ENCODE measurements around the gene ZNF318.
A peak's percentile ranks its signal among the peaks of the same experiment; 100 is the strongest.
"Not testable (repeated sequence)": the region's sequence is repeated elsewhere in the genome, so short reads cannot be mapped to it uniquely, and the experiment has no call there.

The ZNF318 gene

DNA sequence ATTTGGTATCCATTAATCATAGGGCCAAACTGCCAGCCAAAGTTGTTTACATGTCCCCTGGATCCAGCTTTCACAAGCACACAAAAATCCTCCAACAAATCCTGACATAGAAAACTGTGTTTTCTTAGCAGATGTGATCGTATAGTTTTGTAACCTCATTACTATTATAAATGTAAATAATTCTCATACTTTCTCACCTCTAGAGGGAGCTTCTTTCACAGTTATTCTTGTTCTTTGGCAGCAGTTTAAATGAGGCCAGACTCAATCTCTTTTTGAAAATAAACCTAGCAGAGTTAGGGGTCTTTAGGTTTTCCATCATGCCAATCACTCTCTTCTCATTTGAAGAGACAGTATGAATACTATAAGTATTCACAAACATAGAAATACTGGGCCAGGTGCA, 17.0 kb upstream of the ZNF318 start:
- DNase-seq: no peak

DNA sequence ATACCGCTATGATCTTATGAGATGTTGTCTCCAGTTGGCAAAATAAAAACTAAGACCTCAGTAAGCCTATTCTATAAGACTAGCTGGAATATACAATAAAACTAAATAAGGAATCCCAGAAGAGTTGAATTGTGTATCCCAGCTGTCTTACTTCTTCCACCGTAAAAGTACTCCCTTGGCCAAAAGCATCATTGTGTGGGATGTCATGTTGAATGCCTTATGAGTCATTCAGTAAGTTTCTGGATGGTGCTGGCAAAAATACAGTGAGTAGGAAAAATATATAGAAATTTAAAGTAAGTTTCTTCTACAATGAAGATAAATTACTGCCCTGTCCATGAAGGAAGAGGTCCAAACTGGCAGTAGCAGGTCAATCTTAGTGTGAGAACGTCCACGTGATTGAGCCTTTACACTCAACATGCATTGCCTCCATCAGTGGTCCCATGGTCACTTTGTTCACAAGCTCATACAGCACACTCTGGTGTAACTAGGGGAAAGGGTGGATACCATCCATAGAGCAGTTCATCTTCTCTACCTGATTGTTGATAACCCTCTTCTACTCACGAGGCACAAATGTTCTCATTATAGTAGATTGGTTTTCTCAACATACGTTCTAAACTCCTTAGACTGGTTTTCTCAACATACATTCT, 13.7 kb upstream of the ZNF318 start:
- DNase-seq: no peak

DNA sequence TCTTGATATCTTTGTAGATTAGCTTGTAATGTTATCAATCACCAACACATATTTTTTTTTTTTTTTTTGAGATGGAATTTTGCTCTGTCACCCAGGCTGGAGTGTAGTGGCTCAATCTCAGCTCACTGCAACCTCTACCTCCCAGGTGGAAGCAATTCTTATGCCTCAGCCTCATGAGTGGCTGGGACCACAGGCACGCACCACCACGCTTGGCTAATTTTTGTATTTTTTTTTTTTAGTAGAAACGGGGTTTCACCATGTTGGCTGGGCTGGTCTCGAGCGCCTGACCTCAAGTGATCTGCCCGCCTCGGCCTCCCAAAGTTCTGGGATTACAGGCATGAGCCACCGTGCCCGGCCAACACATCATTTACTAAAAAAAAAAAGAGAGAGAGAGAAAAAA, 11.4 kb upstream of the ZNF318 start:
- not testable (repeated sequence) for DNase-seq

GRCh38 chr6:43378631-43379030, 9.2 kb upstream of the ZNF318 start:
- DNase-seq: no peak

GRCh38 chr6:43377710-43378229, 8.3 kb upstream of the ZNF318 start:
- no peak for DNase-seq

GRCh38 chr6:43376551-43376981, 7.1 kb upstream of the ZNF318 start:
- no peak for DNase-seq

DNA sequence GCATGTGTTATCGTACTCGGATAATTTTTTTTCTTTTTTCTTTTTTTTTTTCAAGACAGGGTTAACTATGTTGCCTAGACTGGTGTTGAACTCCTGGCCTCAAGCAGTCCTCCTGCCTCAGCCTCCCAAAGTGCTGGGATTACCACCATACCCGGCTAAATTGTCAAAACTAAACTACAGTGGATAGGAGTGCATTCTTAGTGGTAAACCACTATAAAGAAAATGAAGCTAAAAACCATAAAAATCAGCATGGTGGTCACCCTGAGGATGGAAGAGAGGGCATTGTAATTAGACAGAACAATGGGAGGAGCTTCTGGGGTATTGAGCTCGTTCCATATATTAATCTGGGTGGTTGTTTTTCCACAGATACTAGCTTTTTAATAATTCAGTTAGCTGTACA, 6.2 kb upstream of the ZNF318 start:
- DNase-seq: no peak

- no peak for DNase-seq
Measured at GRCh38 chr6:43373252-43373875, 3.9 kb upstream of the ZNF318 start.

DNA sequence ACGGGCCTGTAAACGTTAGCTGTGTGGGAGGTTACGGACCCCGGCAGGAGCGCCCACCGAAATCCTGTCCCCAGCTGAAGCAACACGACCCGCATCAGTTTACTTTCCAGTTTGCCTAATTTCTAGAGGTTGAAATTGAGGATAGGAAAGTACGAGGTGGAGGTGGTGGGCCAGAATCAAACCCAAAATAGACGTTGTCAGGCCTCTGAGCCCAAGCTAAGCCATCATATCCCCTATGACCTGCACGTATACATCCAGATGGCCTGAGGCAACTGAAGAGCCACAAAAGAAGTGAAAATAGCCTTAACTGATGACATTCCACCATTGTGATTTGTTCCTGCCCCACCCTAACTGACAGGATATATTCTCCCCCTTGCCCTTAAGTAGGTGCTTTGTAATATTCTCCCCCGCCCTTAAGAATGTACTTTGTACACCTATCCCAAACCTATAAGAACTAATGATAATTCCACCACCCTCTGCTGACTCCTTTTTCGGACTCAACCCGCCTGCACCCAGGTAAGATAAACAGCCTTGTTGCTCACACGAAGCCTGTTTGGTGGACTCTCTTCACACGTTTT, 645 bp upstream of the ZNF318 start:
- DNase-seq: not testable (repeated sequence)

DNA sequence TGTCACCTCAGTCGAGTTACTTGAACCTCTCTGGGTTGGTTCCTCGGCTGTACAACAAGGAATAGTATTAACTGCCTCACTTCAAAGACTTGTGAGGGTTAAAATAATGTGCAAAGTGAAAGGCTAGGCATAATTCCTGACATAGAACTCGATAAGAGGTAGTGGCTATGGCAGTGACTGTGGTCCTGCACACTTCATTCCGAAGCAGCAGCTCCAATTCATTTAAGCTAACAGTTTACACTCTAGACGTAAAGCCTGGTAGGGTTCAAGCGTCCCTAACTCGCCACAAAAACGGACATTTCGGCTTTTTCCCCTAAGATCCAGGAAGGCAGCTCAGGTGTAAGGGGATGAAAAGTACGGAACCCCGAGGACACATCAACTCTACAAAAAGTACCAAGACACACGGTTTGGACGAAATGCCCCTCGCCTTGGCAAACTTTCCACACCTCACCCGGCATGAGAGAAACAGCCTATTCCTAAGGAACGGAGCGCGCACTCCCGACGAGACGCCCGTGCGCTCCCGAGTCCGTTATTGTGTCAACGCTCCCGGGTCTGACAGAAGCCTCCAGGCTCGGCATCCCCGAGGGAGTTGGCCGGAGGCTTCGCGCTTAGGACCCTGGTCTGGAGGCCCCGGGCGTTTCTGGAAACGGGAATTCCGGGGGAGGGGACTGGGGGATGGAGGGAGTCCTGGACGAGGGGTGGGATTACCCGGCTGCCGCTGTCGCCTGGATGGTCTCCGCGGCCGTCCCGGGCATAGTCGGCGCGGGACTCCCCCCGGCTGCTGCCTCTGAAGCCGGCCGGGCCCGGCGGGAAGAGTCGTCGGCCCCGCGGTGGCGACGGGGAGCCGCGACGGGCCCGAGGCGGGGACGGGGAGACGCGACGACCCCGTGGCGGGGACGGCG, 937 bp downstream of the ZNF318 start:
- peak; percentile 69 for DNase-seq

GRCh38 chr6:43367245-43367984, 2.0 kb downstream of the ZNF318 start:
- DNase-seq: no peak

DNA sequence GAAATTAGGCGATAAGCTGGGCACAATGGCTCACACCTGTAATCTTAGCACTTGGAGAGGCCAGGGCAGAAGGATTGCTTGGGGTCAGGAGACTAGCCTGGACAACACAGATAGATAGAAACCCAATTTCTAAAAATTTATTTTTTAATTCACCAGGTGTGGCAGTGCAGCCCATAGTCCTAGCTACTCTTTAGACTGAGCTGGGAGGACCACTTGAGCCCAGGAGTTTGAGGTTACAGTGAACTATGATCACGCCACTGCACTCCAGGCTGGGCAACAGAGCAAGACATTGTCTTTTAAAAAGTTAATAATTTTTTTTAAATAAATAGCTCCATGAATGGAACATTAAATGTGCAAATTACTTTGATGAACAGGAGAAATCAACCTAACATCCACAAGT, 8.2 kb downstream of the ZNF318 start:
- DNase-seq: no peak

DNA sequence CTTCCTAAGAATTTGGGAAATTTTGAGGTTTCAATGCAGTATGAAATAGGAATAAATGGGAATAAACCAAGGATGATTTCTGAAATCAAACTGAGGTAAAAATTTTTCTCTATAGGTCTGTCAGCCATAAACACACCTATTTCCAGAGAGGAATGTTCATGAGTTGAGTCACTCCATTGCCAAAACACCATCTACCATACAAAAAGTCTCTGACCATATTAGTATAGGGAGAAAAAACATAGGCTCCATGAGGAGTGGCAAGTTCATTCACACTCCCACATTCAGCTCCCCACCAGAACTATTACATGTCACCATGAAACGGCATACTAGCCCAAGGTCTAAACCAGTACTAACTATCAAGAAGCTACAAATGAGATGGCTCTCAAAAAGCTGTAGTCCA, 9.6 kb downstream of the ZNF318 start:
- no peak for DNase-seq

DNA sequence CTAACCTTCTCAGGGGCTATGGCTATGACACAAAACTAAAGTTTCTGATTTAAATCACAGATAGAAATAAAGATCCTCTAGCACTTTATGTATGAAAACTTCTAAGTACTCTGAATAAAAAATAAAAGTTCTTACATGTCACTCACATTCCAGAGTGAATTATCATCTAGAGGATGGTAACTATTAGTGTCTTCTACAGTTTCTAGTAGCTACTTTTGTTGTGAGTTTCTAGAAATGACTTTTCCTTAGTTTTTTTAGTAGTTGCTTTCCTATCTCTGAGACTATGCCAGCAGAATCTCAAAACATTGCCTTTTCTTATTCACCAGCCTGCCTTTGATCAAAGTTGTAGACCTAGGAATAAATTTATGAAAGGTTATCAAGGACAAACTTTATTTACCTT, 10.1 kb downstream of the ZNF318 start:
- no peak for DNase-seq

GRCh38 chr6:43355862-43356590, 13.4 kb downstream of the ZNF318 start:
- no peak for DNase-seq

- not testable (repeated sequence) for DNase-seq
Measured at GRCh38 chr6:43351951-43352350, 17.5 kb downstream of the ZNF318 start.

DNA sequence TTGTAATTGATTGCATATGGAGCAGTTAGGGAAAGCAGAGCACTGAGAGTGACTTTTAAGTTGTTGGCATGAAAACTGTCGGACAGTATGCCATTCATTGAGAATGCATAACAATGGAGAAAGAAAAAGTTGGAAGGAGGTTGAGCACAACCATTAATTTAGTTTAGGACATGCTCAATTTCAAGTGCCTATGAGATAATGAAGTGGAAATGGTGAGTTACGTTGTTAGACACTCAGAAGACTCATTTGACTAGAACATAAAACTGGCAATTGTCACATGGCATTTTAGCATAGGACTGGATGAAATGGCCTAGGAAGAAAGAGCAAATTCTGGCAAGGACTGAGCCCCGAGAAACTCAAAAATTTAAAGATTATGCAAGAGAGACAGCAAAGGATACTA, 22.0 kb downstream of the ZNF318 start:
- DNase-seq: no peak

DNA sequence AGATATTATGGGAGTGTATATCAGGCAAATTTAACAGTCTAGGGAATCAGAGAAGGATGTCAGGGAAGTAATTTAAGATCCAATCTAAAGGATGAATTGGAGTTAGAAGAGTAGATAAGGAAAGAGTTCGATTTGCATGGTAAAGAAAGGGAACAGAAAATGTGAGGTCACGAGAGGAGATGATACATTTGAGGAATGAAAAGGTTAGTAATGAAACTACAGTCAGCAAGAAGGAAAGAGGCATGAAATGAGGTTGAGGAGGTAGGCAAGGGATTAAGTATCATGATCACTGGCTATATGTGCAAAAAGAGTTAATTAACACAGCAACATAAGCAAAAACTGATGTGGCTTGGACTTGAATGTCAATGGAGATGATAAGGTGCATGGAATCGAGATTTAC, 22.4 kb downstream of the ZNF318 start:
- DNase-seq: no peak

GRCh38 chr6:43346243-43346642, 23.2 kb downstream of the ZNF318 start:
- not testable (repeated sequence) for DNase-seq

DNA sequence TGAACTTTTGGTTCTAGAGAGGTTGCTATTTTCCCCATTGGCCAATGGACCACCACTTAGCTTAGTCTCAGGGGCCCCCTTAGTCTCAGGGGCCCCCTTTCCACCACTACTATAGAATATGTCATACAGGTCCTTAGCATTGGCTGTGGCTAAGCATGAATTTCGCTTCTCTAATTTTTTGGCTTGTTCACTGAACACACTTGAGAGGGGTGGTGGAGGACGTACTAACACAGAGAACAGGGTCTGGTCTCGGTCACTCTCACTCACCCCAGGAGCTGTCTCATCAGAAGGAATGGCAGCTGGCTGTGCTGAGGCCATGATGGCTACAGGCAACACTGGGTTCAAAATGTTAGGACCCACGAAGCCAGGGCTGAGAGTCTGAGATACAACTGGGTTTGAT, 30.3 kb downstream of the ZNF318 start:
- no peak for DNase-seq

DNA sequence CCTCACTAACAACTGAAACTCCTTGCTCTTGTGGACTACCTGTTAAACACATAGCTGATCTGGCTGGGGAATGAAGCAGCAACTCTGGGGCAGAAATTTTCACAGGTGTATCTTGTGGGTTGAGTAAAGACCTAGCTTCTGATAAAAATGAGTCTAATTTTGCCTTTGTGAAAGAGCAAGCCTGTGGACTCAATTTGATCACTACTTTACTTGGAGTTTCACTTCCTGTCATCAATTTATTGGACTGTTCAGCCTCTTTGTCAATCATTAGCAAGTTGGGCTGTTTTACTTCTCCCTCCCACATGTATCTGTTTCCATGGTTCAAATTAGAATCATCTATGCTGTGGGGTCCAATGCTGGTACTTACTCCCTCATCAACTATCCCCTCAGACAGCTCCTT, 31.2 kb downstream of the ZNF318 start:
- no peak for DNase-seq

DNA sequence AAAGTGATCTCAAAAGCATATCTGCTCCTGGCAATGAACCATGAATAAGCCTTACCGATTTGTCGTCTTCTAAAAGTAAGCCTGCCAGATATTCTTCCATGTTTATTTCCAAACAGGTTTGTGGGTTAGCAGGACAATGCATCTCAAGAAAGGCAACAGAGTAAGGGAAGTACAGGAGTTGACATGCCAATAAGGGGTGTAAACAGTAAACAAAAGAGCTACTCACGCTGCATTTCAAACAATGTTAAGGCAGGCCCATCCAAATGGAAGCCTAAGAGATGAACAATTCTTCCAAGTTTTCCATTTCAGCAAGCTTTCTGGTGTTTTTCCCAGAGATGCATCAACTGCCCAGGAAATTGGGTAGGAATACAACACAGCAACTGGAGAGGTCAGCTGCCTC, 33.1 kb downstream of the ZNF318 start:
- no peak for DNase-seq

Data from right forelimb (tissue), 1 donor.